Heart right ventricle (tissue), 16 donors: ENCODE measurements around the gene USB1. TPM values are rescaled to one million over a fixed set of nuclear protein-coding genes. Genes with fewer than 3 reads are reported as not detected.

Source experiments
- ATAC-seq, 8 donors: fragments of 200-7000 bp; cut with Tn5 transposase; one replicate each; pipeline ENCODE4 v1.9.1; 2020; ENCODE audit warnings: mild to moderate bottlenecking in 8 of 8, moderate library complexity in 8 of 8, moderate number of reproducible peaks in 1 of 8
- DNase-seq, 2 donors: peaks; one replicate each; pipeline ENCODE4 v3.0.0-alpha.2; 2020
- H3K27ac ChIP-seq, 10 donors: fragments of 200-600 bp; sonication (generic) in 2 of 10; one replicate each; pipeline versions ENCODE4 v1.5.0 to v1.8.0; 2020 to 2022; ENCODE audit warnings: mild to moderate bottlenecking in 3 of 10
- H3K27me3 ChIP-seq, 7 donors: fragments of 200-600 bp; one replicate each; pipeline ENCODE4 v1.8.0; 2021 to 2022; ENCODE audit warnings: mild to moderate bottlenecking in 2 of 7
- H3K36me3 ChIP-seq, 9 donors: fragments of 200-600 bp; sonication (generic) in 1 of 9; one replicate each; pipeline versions ENCODE4 v1.5.0 to v1.8.0; 2020 to 2022; ENCODE audit warnings: mild to moderate bottlenecking in 2 of 9
- H3K4me1 ChIP-seq, 9 donors: fragments of 200-600 bp; sonication (generic) in 1 of 9; one replicate each; pipeline versions ENCODE4 v1.5.0 to v1.8.0; 2020 to 2022; ENCODE audit warnings: mild to moderate bottlenecking in 4 of 9
- H3K4me3 ChIP-seq, 10 donors: fragments of 200-600 bp; sonication (generic) in 2 of 10; one replicate each; pipeline versions ENCODE4 v1.5.0 to v1.8.0; 2020 to 2022; ENCODE audit warnings: mild to moderate bottlenecking in 7 of 10, moderate library complexity in 2 of 10
- H3K9me3 ChIP-seq, 11 donors: fragments of 200-600 bp in 10 of 11; sonication (generic) in 2 of 11; one replicate each; pipeline versions ENCODE4 v1.5.0 to v1.8.0; 2013 to 2022; ENCODE audit warnings: mild to moderate bottlenecking in 2 of 11, control low read depth in 1 of 11, moderate library complexity in 1 of 11
- WGBS, 2 donors: extraction: QIAGEN DNeasy Blood & Tissue Kit; methylation state at CpG; one replicate each; pipeline ENCODE4 v1.1.7; 2013; ENCODE audit warnings: inconsistent platforms in 1 of 2; 5-methylcytosine and 5-hydroxymethylcytosine counted together
- intact Hi-C, 10 donors: fragments of 100-400 bp; cut with DNase I; formaldehyde crosslinking; loops; one replicate each; pipeline versions ENCODE4 v1.11.1 to v1.14.2; 2022
- polyA plus RNA-seq, 2 donors: library from polyadenylated mRNA; stranded (reverse); fragments of 200-250 nt; gene quantifications; one replicate each; pipeline ENCODE4 v1.2.3, GENCODE V29; 2013
- total RNA-seq, 10 donors: library from RNA; stranded (reverse); fragmentation: NEBNext Ultra II Directional in 3 of 10; extraction: Animal tissue kit (Norgen Biotek cat#: 25700) in 3 of 10; gene quantifications; one replicate each; pipeline versions ENCODE4 v1.2.1 to v1.2.4, GENCODE V29; 2021 to 2023
- TF ChIP-seq, protein P1 (sequence below), 9 donors: fragments of 200-600 bp; sonication (generic) in 2 of 9; IDR thresholded peaks; one replicate each; pipeline versions ENCODE4 v1.5.0 to v1.8.0; 2021 to 2022; ENCODE audit warnings: antibody characterized with exemption in 9 of 9, mild to moderate bottlenecking in 5 of 9, moderate library complexity in 1 of 9
- donor health status: Arrhythmogenic right ventricular cardiomyopathy.
- donor health status: ischemic (EF 13 %, LVEDD 7.1; RV severe dilation, severe dysfunction).
- donor health status: healthy with polysubstance abuse.
- donor health status: DM: no; HTN: yes; CAD: no.
- donor health status: DM: no; HTN: no; CAD: no.
- donor health status: ischemic (EF 25% LVEDD 6.9; RV normal size, moderate dysfunction).
- donor health status: ischemic (EF 25% LVEDD 5.7; RV mildly dilated, moderate dysfunction).
- donor health status: healthy.
- donor health status: DM: yes; HTN: yes; CAD: no.
- donor health status: Ischemic cardiomyopathy.
- donor health status: ischemic (EF 35%, LVEDD 5.7; RV mildly dilated, moderate dysfunction).
- donor health status: nonischemic (EF 11% LVEDD 7.7; RV severe dilation, severe dysfunction).
- donor health status: DM: yes; HTN: yes; CAD: no.
- donor health status: PGD.
- donor health status: ischemic (EF 29% LVEDD 5.4; RV normal size, mild dysfunction).
- donor health status: nonischemic (EF 23%, LVEDD 6.1; RV moderate dilation, normal function).

USB1 gene
- total and polyA plus RNA-seq, 12 donors: 21.1 to 44.3 (median 31.5) TPM

DNA sequence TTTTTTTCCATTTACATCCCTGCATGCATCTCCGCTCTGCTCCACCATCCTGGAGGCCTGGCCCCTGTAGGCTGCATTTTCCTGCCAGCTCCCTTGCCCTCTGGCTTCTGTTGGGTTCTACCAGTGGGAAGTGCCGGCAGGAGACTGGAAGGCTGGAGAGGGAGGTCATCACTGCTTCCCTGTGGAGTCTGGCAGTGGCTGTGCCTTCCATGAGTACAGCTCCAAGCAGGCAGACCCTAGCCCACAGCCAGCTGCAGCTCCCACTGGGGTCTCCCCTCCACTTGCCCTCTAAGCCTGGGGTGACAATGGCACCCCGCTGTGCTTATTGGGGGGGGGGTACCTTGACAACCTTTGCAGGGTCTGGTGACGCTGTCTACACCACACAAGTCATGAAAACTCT, 61.6 kb downstream of the USB1 start:
- TF ChIP-seq, protein P1, sequence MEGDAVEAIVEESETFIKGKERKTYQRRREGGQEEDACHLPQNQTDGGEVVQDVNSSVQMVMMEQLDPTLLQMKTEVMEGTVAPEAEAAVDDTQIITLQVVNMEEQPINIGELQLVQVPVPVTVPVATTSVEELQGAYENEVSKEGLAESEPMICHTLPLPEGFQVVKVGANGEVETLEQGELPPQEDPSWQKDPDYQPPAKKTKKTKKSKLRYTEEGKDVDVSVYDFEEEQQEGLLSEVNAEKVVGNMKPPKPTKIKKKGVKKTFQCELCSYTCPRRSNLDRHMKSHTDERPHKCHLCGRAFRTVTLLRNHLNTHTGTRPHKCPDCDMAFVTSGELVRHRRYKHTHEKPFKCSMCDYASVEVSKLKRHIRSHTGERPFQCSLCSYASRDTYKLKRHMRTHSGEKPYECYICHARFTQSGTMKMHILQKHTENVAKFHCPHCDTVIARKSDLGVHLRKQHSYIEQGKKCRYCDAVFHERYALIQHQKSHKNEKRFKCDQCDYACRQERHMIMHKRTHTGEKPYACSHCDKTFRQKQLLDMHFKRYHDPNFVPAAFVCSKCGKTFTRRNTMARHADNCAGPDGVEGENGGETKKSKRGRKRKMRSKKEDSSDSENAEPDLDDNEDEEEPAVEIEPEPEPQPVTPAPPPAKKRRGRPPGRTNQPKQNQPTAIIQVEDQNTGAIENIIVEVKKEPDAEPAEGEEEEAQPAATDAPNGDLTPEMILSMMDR (IDR thresholded peaks at IDR 0.05): no peak
- intact Hi-C loops: no loop called here
- Histone ChIP-seq H3K4me1 (peaks cover 0 to 34% (median 10%) of the 10 kb centered on the region in 9 donors), H3K9me3 (no peaks in the 10 kb centered on the region), H3K27me3 (no peaks in the 10 kb centered on the region), H3K27ac (peak overlapping the region in 1 of 10 donors; percentile 53), H3K4me3 (no peak overlapping the region), H3K36me3 (no peaks in the 10 kb centered on the region)
- DNase-seq: no peak
- 80 to 82% methylated on average over 4 of the region's 4 CpGs for WGBS, 2 donors
- ATAC-seq: no peak

DNA sequence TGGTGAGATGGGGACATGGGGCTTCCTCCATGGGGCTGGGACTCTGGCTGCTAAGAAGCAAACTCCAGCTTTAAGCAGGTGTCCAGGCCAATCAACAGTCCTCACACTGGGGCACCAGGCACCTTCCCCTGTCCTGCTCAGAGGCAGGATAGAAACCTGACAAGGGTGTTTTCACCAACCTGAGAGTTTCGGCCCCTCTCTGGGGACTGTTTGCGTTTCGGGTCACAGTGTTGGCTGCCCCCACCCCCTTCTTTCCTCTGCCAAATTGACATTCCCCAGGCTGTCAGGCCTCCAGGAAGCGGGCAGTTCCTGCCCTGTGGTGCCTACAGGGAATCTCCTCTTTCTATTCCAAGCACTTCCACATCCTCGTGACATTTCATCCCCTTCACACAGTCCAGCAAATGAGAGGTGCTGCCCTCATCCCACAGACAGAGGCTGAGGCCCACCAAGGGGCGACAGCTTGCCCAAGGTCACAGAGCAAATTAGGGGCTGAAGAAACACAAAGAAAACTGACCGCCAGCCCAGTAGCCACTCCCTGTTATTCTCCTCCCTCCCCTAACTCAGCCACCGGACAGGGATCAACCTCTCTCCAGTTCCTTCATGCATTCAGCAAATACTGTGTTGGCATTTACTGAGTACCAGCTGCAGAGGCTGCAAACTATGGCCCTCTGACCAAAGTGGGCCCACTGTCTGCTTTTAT, 62.3 kb downstream of the USB1 start:
- peak in 7 of 8 donors; percentile 11 to 74 (median 60) for ATAC-seq
- Histone ChIP-seq H3K36me3 (no peaks in the 10 kb centered on the region), H3K4me1 (peaks cover 0 to 34% (median 10%) of the 10 kb centered on the region in 9 donors), H3K27ac (peak overlapping the region in 1 of 10 donors; percentile 53), H3K4me3 (no peak overlapping the region), H3K9me3 (no peaks in the 10 kb centered on the region), H3K27me3 (no peaks in the 10 kb centered on the region)
- TF ChIP-seq, protein P1 (IDR thresholded peaks at IDR 0.05): no peak
- 21 to 37% methylated on average over 8 of the region's 8 CpGs for WGBS, 2 donors
- intact Hi-C loops: no loop called here
- no peak for DNase-seq

DNA sequence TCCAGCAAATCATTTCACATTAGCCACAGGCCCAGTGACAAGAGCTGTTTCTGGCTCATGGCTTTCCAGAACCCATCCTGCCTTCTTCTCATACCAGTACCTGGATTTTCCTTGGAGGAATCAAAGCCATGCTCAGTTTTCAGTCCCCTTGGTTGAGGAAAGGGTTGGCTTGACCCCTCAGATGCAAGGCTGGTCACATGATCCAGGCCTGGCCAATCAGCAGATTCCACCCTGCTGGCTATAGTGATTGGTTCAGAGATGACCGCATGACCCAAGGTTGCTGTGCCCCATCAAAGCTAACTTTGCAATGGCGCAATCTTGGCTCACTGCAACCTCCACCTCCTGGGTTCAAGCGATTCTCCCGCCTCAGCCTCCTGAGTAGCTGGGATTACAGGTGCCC, 69.4 kb downstream of the USB1 start:
- peaks cover 0 to 17% (median 4%) of the 10 kb centered on the region in 9 donors for H3K4me1 ChIP-seq
- no peak overlapping the region for H3K4me3 ChIP-seq
- intact Hi-C loops: no loop called here
- no peaks in the 10 kb centered on the region for H3K9me3 ChIP-seq
- H3K27ac ChIP-seq: no peak overlapping the region
- no peaks in the 10 kb centered on the region for H3K27me3 ChIP-seq
- WGBS, 2 donors: 98% methylated on average over 4 of the region's 4 CpGs
- H3K36me3 ChIP-seq: no peaks in the 10 kb centered on the region
- TF ChIP-seq, protein P1 (IDR thresholded peaks at IDR 0.05): no peak
- DNase-seq (no peak), ATAC-seq (no peak)

Other genes starting within 250 kb of the USB1 start
- gene KIFC3, start 198.9 kb upstream of the USB1 start, total RNA-seq: 10 to 100 TPM; 42.5 to 91.4 (median 63.5) TPM
- 10 to 100 TPM; 47.4 to 97.4 TPM for gene KIFC3, start 198.9 kb upstream of the USB1 start, polyA plus RNA-seq
- not detected for gene CNGB1, start 30.3 kb upstream of the USB1 start, total RNA-seq
- not detected for gene CNGB1, start 30.3 kb upstream of the USB1 start, polyA plus RNA-seq
- 10 to 100 TPM in 1 of 10 donors, 1 to 10 TPM in 9; 5.0 to 11.3 (median 7.5) TPM for gene ZNF319, start 735 bp upstream of the USB1 start, total RNA-seq
- 1 to 10 TPM; 3.5 to 4.3 TPM for gene ZNF319, start 735 bp upstream of the USB1 start, polyA plus RNA-seq
- gene MMP15, start 24.3 kb downstream of the USB1 start, total RNA-seq: 10 to 100 TPM; 38.2 to 88.4 (median 59.3) TPM
- gene MMP15, start 24.3 kb downstream of the USB1 start, polyA plus RNA-seq: 10 to 100 TPM; 24.4 to 31.4 TPM
- gene CFAP20, start 128.0 kb downstream of the USB1 start, total RNA-seq: 10 to 100 TPM; 27.8 to 41.8 (median 34.7) TPM
- 10 to 100 TPM; 17.9 to 43.5 TPM for gene CFAP20, start 128.0 kb downstream of the USB1 start, polyA plus RNA-seq
- gene CSNK2A2, start 196.7 kb downstream of the USB1 start, total RNA-seq: 10 to 100 TPM; 27.0 to 48.3 (median 37.8) TPM
- 10 to 100 TPM; 20.9 to 26.0 TPM for gene CSNK2A2, start 196.7 kb downstream of the USB1 start, polyA plus RNA-seq